ENCODE data around the gene ODAD4.

- no peak for TF ChIP-seq CTCF (IDR thresholded peaks at IDR 0.05; ENCODE audit: insufficient read depth, low read depth, low read length)
- no peak for TF ChIP-seq EZH2 (IDR thresholded peaks at IDR 0.05; ENCODE audit: insufficient read depth, low read length)
Measured at GRCh38 chr17:41941168-41941567, 10.8 kb downstream of the ODAD4 start.
